A204.1 (cell line): ENCODE data around the gene PSG4.
"Not testable (repeated sequence)": the region's sequence is repeated elsewhere in the genome, so short reads cannot be mapped to it uniquely, and the experiment has no call there.

ENCODE experiments used
- FAIRE-seq: peaks from 2 replicates; lab custom pipeline; 2012; peaks lifted over from hg19 to GRCh38; lab: Jason Lieb, UNC

Gene PSG4

GRCh38 chr19:43205471-43206105 lies at the start of gene PSG4:
Gene PSG4 (minus strand): TSS chr19:43205638. CDS start chr19:43205536, 102 bp downstream.
- FAIRE-seq, result not testable (repeated sequence)

- not testable (repeated sequence) for FAIRE-seq
Observed at GRCh38 chr19:43251428-43251827, 46.0 kb upstream of the PSG4 start.

DNA sequence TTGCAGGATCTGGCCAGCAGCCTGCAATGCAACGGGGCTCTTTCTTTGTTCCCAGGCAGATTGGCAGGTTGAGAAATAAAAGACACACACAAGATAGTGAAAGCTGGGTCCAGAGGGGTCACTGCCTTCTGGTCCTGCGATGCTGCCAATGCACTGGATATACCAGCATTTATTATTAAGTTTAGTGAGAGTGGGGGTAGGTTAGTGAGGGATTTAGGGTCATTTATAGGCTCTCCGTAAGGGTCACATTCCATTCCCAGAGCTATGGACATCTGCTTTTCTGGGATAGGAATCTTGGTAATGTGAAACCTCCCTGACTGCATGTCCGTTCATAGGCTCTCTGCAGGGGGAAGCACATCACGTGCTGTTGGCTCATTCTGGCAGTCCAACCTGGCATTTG lies 44.9 kb upstream of the PSG4 start:
- not testable (repeated sequence) for FAIRE-seq

- FAIRE-seq, result not testable (repeated sequence)
Observed at GRCh38 chr19:43248635-43249002, 43.2 kb upstream of the PSG4 start.

- FAIRE-seq, result not testable (repeated sequence)
Observed at GRCh38 chr19:43247243-43247880, 41.9 kb upstream of the PSG4 start.

DNA sequence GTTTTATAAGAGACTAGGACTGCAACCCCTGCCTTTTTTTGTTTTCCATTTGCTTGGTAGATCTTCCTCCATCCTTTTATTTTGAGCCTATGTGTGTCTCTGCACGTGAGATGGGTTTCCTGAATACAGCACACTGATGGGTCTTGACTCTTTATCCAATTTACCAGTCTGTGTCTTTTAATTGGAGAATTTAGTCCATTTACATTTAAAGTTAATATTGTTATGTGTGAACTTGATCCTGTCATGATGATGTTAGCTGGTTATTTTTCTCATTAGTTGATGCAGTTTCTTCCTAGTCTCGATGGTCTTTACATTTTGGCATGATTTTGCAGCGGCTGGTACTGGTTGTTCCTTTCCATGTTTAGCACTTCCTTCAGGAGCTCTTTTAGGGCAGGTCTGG lies 40.4 kb upstream of the PSG4 start:
- FAIRE-seq, result not testable (repeated sequence)

DNA sequence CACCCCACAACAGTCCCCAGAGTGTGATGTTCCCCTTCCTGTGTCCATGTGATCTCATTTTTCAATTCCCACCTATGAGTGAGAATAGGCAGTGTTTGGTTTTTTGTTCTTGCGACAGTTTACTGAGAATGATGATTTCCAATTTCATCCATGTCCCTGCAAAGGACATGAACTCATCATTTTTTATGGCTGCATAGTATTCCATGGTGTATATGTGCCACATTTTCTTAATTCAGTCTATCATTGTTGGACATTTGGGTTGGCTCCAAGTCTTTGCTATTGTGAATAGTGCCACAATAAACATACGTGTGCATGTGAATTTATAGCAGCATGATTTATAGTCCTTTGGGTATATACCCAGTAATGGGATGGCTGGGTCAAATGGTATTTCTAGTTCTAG lies 36.8 kb upstream of the PSG4 start:
- not testable (repeated sequence) for FAIRE-seq

DNA sequence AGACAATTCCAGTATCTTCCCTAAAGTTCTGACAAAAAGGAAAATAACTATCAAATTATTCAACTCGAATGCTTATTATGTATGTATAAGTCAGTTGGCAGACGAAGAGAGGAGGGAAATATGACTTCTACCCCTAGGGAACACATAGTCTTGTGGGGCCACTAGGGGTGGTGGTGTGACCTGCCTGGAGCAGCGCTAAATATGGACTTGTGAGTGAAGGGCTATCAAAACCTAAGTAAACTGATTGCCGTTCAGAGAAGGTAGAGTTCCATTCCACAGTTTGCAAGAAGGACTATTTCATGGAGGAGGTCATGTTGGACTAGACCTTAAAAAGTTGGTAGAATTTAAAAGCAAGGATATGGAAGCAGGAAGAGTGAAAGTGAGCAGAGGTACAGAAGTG lies 32.8 kb upstream of the PSG4 start:
- not testable (repeated sequence) for FAIRE-seq

DNA sequence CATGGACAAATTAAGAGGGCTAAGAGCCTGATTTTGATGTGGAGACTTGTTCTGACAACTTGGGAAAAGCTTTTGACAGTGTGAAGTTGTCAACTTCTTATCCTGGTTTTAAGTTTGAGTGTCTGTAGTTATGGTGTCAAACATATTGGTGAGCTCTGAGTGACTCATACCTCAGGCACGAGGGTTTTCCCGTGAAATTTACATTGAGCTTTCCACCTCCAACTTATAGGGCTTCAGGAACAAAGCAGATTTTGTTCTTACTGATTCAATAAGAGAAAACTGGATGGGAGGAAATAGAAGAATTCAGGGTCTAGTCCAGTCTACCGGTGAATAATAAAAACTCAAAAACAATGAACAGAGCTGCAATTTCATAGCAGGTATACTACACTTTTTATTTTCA lies 30.2 kb upstream of the PSG4 start:
- FAIRE-seq, result not testable (repeated sequence)

- FAIRE-seq, result no peak
Observed at GRCh38 chr19:43229315-43229714, 23.9 kb upstream of the PSG4 start.

- not testable (repeated sequence) for FAIRE-seq
Observed at GRCh38 chr19:43228730-43229129, 23.3 kb upstream of the PSG4 start.

DNA sequence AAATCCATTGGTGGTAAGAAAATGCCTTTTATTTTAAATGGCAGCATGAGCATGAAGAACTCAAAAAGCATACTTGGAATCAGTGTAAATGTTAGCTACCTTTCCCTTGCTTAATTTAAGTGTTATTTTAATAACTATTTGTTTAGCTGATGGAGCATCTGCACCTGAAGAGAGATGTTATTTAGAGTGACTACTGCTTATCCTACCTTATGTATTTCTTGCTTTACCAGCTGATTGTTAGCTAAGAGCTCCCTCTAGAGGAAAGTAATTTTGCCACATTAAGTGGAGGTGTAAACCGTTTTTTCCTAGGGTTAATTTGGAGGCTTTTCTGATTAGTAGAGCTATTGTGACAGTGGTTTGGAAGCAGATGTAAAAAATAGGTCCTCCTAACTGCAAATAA lies 21.5 kb upstream of the PSG4 start:
- not testable (repeated sequence) for FAIRE-seq

- no peak for FAIRE-seq
Observed at GRCh38 chr19:43224855-43225253, 19.4 kb upstream of the PSG4 start.

DNA sequence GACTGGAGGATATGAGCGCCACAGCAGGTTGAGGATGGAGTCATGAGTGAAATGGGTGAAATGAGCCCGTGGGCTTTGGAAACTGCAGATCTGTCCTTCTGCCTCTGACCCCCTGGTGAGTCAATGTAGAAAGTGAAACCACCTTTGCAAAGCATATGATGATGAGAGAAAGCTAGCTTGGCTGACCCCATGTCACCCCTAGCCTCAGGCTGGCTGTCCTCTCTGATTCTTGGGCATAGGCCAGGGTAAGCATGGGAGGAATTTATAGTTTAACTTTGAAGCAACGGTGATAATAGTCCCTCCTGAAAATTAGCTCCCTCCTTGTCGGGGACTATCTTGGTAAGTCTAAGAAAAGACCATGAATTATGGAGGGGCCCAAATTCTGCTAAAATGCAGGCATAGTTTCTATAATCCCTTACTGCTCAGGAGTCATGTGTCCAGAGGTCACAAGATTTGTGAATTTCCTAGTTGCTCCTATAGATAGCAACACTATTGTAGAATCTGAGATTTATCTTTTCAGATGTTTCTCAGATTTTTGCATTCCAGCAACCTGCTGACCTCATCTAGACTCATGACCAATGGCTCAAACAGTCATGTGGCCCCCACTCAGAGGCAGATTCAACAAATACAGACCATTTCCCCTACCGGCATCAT lies 18.9 kb upstream of the PSG4 start:
- FAIRE-seq, result not testable (repeated sequence)

DNA sequence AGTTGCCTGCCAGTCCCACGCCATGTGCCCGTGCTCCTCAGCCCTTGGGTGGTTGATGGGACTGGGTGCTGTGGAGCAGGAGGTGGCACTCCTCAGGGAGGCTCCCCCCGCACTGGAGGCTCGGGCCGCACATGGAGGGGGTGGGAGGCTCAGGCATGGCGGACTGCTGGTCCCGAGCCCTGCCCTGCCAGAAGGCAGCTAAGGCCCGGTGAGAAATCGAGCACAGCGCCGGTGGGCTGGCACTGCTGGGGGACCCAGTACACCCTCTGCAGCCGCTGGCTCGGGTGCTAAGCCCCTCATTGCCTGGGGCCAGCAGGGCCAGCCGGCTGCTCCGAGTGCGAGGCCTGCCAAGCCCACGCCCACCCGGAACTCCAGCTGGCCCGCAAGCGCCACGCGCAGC lies 16.5 kb upstream of the PSG4 start:
- FAIRE-seq, result not testable (repeated sequence)

DNA sequence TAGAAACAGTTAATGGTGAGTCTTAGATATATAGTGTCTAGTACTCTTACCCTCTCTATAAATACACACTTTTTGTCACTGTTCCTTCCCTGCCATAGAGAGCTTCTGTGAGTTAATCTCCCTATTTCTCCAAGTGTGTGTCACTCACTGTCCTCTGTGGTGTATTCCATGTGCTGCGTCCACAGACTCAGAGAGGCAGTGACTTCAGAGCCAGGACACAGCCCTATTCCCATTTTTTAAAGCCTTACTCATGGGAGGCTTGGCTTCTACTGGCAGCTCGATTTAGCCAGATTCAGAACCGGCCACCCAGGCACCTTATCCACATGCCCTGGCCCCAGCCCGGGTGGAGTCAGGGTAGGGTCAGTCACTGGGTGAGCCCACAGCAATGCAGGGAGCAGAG lies 13.7 kb upstream of the PSG4 start:
- FAIRE-seq, result not testable (repeated sequence)

- FAIRE-seq, result not testable (repeated sequence)
Observed at GRCh38 chr19:43215881-43216280, 10.4 kb upstream of the PSG4 start.

DNA sequence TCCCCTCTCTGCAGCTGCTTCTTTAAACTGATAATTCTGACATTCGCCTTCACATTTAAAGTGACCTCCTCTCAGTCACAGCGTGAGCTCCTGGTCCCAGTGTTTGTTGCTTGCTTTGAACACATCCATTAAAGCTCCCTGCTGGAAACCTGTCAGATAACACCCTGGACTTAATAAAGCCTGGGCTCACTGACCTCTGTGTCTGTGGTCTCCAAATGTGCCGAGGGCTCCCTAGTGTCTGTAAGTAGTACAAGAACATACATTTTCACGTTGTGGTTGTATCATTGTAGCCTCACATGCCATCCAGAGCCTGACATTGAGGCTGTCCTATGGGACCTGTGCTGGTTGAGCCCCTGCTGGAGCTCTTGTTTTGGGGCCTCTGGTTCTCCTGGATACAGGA lies 2.6 kb upstream of the PSG4 start:
- FAIRE-seq, result no peak

DNA sequence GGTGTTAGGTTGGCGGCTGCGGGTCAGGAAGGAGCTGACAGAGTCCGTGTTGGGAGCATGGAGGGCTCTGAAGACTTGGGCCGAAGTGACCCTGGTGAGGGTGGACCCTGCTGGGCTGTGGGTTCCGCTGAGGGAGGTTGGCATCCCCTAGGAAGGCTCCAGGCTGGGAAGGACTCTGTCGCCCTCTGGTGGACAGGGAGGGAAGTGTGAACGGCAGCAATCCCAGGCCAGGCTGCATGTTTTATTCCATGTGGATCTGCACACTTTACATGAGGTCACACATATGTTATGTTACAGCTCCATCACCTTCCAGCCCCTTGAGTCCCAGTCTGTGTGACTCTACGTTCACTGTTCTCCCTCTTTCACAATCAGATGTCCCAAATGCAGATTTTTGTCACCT lies 1.7 kb upstream of the PSG4 start:
- not testable (repeated sequence) for FAIRE-seq

- not testable (repeated sequence) for FAIRE-seq
Observed at GRCh38 chr19:43203611-43204010, 1.8 kb downstream of the PSG4 start.

DNA sequence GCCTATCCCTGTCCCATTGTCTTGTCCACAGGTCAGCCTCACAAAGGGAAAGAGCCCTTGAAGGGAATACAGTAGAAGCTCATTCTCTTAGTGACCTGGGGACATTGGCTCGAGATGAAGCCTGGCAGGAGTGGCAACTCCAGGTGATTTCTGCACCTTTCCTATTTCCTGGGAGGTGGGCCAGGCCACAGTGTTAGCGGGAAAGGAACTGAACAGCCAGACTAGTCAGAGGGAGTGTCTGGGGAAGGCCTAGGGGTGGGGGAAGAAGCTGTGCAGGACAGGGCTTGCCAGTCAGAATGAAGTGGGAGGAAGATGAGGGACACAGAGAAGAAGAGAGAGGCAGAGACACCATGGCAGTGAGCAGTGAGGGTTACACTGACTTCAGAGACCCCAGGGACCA lies 3.5 kb downstream of the PSG4 start:
- FAIRE-seq, result not testable (repeated sequence)

DNA sequence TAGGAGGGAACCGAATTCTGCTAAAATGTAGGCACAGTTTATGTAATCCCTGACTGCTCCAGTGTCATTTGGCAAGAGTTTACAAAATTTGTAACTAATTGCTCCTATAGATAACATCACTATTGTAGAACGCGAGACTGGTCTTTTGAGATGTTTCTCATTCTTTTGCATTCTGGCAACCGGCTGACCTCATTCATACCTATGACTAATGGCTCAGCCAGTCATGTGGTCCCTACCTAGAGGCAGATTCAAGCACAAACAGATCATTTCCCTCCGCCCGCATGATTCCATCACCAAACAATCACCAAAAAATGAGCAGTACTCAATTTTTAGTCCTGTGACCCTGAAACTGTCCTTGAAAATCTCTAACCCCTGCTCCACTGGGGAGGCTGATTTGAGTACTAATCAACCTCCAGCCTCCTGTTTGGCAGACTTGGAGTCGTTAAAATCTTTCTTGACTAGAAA lies 4.1 kb downstream of the PSG4 start:
- FAIRE-seq, result not testable (repeated sequence)

DNA sequence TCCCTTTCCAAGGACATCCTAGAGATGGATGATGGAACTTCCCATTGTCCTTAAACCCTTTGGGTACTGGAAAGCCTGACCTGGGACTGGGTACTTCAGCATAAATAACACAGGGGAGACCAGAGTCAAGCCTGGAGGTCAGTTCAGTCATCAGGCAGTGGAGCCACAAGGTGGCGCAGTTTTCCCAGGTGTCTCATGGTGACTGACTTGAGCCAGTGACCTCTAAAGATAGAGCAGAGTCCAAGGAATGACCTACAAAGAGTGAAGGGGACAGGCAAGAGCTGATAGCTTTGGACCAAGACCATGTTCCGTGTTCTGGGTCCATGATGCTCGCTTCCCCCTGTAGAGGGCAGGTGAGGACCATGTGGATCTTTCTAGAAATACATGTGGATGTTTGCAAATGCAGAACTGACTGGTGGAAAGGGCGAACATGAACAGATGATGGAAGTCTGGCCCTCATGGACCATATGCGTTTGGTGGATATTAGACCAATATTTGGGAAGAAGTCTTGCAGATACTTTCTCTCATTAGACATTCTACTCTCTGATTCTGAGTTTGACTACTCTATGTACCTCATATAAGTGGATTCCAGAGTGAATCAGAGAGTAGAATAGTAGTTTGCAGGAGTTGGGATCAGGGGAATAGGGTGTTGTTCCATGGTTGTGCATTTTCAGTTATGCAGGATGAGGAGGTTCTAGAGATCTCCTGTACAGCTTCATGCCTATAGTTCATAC lies 6.6 kb downstream of the PSG4 start:
- FAIRE-seq, result not testable (repeated sequence)
